Upper lobe of left lung (tissue), 6 donors: Measurements from ENCODE around the gene NT5DC2. TPM values are rescaled to one million over a fixed set of nuclear protein-coding genes. Genes with fewer than 3 reads are reported as not detected.

Source experiments
- ATAC-seq, 2 donors: fragments of 200-7000 bp; cut with Tn5 transposase; one replicate each; pipeline ENCODE4 v1.9.1; 2022; ENCODE audit warnings: mild to moderate bottlenecking in 2 of 2, moderate library complexity in 2 of 2; ENCODE audit not compliant: low FRiP score in 2 of 2
- DNase-seq, 2 donors: peaks; one replicate each; pipeline ENCODE4 v3.0.0-alpha.2; 2019 to 2020
- H3K27ac ChIP-seq, 4 donors: fragments of 200-600 bp; sonication (generic); one replicate each; pipeline ENCODE4 v1.5.1; 2016 to 2019
- H3K27me3 ChIP-seq, 4 donors: fragments of 200-600 bp; sonication (generic); one replicate each; pipeline ENCODE4 v1.5.1; 2017 to 2019
- H3K36me3 ChIP-seq, 4 donors: fragments of 200-600 bp; sonication (generic); one replicate each; pipeline ENCODE4 v1.5.1; 2016 to 2019
- H3K4me1 ChIP-seq, 4 donors: fragments of 200-600 bp; sonication (generic); one replicate each; pipeline ENCODE4 v1.5.1; 2018 to 2019
- H3K4me3 ChIP-seq, 4 donors: fragments of 200-600 bp; sonication (generic); one replicate each; pipeline ENCODE4 v1.5.1; 2017 to 2019; ENCODE audit warnings: mild to moderate bottlenecking in 2 of 4, moderate library complexity in 1 of 4
- H3K9me3 ChIP-seq, 4 donors: fragments of 200-600 bp; sonication (generic); one replicate each; pipeline ENCODE4 v1.5.1; 2018 to 2019
- CTCF ChIP-seq, 6 experiments: fragments of 450-650 bp in 4 of 6; fragments of 200-600 bp in 2 of 6; sonication (generic) in 2 of 6; IDR thresholded peaks; one replicate each; pipeline ENCODE4 v1.5.1; 2016 to 2019; ENCODE audit warnings: antibody characterized with exemption in 6 of 6
- EP300 ChIP-seq, 4 donors: sonication (generic); formaldehyde crosslinking; IDR thresholded peaks; one replicate each; pipeline ENCODE4 v1.5.1; 2017; ENCODE audit warnings: antibody characterized with exemption in 4 of 4, control low read depth in 2 of 4
- POLR2A ChIP-seq, 4 donors: fragments of 450-650 bp; IDR thresholded peaks; one replicate each; pipeline ENCODE4 v1.5.1; 2016 to 2017; ENCODE audit warnings: antibody characterized with exemption in 4 of 4, mild to moderate bottlenecking in 2 of 4
- POLR2AphosphoS5 ChIP-seq, 2 donors: sonication (generic); formaldehyde crosslinking; IDR thresholded peaks; one replicate each; pipeline ENCODE4 v1.5.1; 2017; ENCODE audit warnings: antibody characterized with exemption in 2 of 2
- WGBS, 2 donors: methylation state at CpG; one replicate each; pipeline ENCODE4 v1.1.5; 2017 to 2018; 5-methylcytosine and 5-hydroxymethylcytosine counted together
- total RNA-seq, 6 donors: library from RNA; depleted of rRNA in 4 of 6; stranded (reverse); fragments of >200 nt in 4 of 6; gene quantifications; one replicate each; pipeline versions ENCODE4 v1.1.0 to v1.2.1, GENCODE V29; 2016 to 2021
- donor health status: DM: no; HTN: no; CAD: no; lungs with moderate emphysema.
- donor health status: DM: no; HTN: yes; CAD: no; lungs with severe emphysema.

The NT5DC2 gene
- total RNA-seq, 6 donors from 2014 or later = 27.3 to 113 (median 46.2) TPM

- H3K4me1 ChIP-seq = peaks cover 8 to 17% (median 10%) of the 10 kb centered on the region in 4 donors
- H3K4me3 ChIP-seq = no peak overlapping the region
- TF ChIP-seq CTCF (IDR thresholded peaks at IDR 0.05) = no peak
- no peak for TF ChIP-seq POLR2A (IDR thresholded peaks at IDR 0.05)
- TF ChIP-seq POLR2AphosphoS5 (IDR thresholded peaks at IDR 0.05) = no peak
- TF ChIP-seq EP300 (IDR thresholded peaks at IDR 0.05) = no peak
- H3K27ac ChIP-seq = no peak overlapping the region
- DNase-seq (peak in 1 of 2 donors; percentile 54), ATAC-seq (no peak)
- peaks cover 0 to 22% (median 5%) of the 10 kb centered on the region in 4 donors for H3K36me3 ChIP-seq
- WGBS, 2 donors = 82% methylated on average over 11 of the region's 11 CpGs; no CpG with 5 or more reads in 1 of the 2 donors
- no peaks in the 10 kb centered on the region for H3K27me3 ChIP-seq
- H3K9me3 ChIP-seq = no peaks in the 10 kb centered on the region
Observed at GRCh38 chr3:52501046-52501445, 32.6 kb downstream of the NT5DC2 start.

- TF ChIP-seq CTCF (IDR thresholded peaks at IDR 0.05) (no peak), POLR2AphosphoS5 (IDR thresholded peaks at IDR 0.05) (peak in 1 of 2 donors; percentile 26)
- Histone ChIP-seq H3K4me1 (peaks cover 28 to 44% (median 35%) of the 10 kb centered on the region in 4 donors), H3K27ac (peak overlapping the region in 3 of 4 donors; percentile 12 to 69 (median 44)), H3K9me3 (no peaks in the 10 kb centered on the region), H3K4me3 (no peak overlapping the region), H3K36me3 (peaks cover 0 to 7% (median 0%) of the 10 kb centered on the region in 4 donors), H3K27me3 (no peaks in the 10 kb centered on the region)
- ATAC-seq (peak; percentile 34 to 78), DNase-seq (peak; percentile 68 to 77)
- 60 to 62% methylated on average over 9 to 24 of the region's 24 CpGs for WGBS, 2 donors
Observed at GRCh38 chr3:52498137-52499054, 35.3 kb downstream of the NT5DC2 start.

- DNase-seq (peak; percentile 42 to 70), ATAC-seq (peak; percentile 53 to 60)
- H3K27ac ChIP-seq = peak overlapping the region; percentile 76 to 84 (median 80)
- H3K27me3 ChIP-seq = no peaks in the 10 kb centered on the region
- H3K4me3 ChIP-seq = peak overlapping the region; percentile 22 to 49 (median 32)
- TF ChIP-seq CTCF (IDR thresholded peaks at IDR 0.05) (no peak), POLR2A (IDR thresholded peaks at IDR 0.05) (peak in 1 of 4 donors; percentile 51), POLR2AphosphoS5 (IDR thresholded peaks at IDR 0.05) (no peak), EP300 (IDR thresholded peaks at IDR 0.05) (no peak)
- H3K9me3 ChIP-seq = no peaks in the 10 kb centered on the region
- peaks cover 48 to 68% (median 53%) of the 10 kb centered on the region in 4 donors for H3K4me1 ChIP-seq
- H3K36me3 ChIP-seq = peaks cover 12 to 23% (median 20%) of the 10 kb centered on the region in 4 donors
- 55 to 68% methylated on average over 6 to 14 of the region's 16 CpGs for WGBS, 2 donors
Observed at GRCh38 chr3:52495777-52496602, 37.7 kb downstream of the NT5DC2 start.

- no peaks in the 10 kb centered on the region for H3K9me3 ChIP-seq
- WGBS, 2 donors = 40 to 44% methylated on average over 9 to 13 of the region's 25 CpGs
- H3K36me3 ChIP-seq = peaks cover 14 to 33% (median 28%) of the 10 kb centered on the region in 4 donors
- DNase-seq = peak; percentile 52 to 86
- peak within 1 kb of the TSS; percentile 22 to 49 (median 32) for H3K4me3 ChIP-seq
- ATAC-seq = peak; percentile 4 to 47
- TF ChIP-seq EP300 (IDR thresholded peaks at IDR 0.05) (peak in 2 of 4 donors; percentile 51 to 61), POLR2A (IDR thresholded peaks at IDR 0.05) (no peak), POLR2AphosphoS5 (IDR thresholded peaks at IDR 0.05) (peak; percentile 58 to 60), CTCF (IDR thresholded peaks at IDR 0.05) (no peak)
- H3K27ac ChIP-seq = peak within 1 kb of the TSS; percentile 76 to 84 (median 80)
- H3K27me3 ChIP-seq = no peaks in the 10 kb centered on the region
- peaks cover 58 to 78% (median 63%) of the 10 kb centered on the region in 4 donors for H3K4me1 ChIP-seq
Observed at GRCh38 chr3:52494886-52495495, 38.7 kb downstream of the NT5DC2 start, which contains the start of gene STAB1. Gene STAB1, plus strand, starts transcription at chr3:52495338. Its CDS starts 76 bp downstream, at chr3:52495414.
